ENCODE measurements around the gene PIK3R5.

Gene PIK3R5

DNA sequence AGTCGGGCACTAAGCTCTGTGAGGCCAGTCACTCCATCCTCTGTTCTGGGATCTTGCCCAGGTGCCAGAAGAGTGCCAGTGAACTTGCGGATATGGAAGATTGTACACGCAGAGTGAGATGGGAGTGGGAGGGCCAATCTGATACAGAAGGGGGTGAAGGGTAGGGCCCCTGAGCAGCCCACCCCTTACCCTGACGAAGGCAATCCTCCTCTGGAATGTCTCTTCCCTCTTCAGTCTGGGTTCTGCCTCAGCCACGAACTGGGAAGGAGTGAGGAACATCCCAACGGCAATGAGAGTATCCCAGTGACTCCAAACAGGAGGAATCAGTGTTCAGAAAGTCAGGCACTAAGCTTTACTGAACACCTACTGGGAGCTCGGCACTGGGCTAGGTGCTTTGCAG lies 86.1 kb downstream of the PIK3R5 start:
- DNase-seq (ENCODE audit: low read depth) = no peak

DNA sequence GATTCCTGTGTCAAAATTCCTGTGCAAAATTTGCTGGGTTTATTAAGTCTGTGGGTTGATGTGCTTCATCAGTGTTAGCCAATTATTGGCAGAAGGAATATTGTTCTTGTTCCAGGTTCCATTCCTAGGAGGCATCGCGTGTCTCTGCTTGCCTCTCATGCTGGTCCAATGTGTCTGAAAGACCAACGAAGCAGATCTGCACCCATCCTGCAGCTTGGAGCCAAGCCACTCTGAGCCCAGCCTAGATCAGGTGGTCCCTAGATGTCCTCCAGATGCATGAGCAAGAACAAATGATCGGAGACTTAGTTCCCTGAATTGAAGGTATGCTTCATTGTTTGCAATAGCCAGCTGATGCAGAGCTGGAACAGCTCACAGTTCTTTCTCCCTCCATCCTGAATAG lies 87.5 kb downstream of the PIK3R5 start:
- DNase-seq (ENCODE audit: low read depth) = no peak

DNA sequence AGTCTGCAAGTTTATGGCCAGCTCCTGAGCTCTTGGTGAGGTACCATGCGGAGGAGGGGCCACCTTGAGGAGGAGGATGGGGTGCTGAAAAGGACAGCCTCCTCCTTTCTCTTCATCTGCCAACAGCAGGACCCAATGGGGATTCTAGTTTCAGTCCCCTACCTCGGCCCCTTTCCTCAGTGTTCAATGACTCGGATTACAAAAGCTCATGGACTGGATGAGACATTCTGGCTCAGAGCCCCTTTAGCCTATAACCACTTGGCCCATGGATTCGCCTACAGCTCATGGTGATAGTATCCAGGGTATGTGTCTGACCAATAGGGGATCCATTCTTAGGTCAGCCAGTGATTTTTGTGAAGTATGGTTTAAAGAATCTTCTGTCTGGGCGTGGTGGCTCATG lies 89.5 kb downstream of the PIK3R5 start:
- DNase-seq (ENCODE audit: low read depth) = peak; percentile 67

DNA sequence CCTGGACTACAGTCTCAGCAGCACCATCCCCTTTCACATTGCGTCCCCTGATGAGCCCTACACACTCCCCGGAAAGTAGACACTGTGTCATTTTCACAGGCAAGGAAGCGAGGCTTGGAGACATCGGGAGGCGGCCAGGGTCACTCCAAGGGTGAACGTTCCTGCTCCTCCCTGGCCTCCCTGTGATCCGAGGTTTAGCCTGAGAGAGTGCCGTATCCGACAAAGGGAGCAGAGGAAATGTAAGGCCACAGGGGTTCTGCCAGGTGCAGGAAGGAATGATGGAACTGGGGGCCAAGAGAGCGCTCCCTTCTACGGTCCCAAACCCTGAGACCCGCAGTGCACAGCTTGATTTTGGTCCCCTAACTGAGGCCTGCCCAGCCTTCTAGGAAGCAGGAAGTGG lies 90.1 kb downstream of the PIK3R5 start:
- DNase-seq (ENCODE audit: low read depth) = no peak

DNA sequence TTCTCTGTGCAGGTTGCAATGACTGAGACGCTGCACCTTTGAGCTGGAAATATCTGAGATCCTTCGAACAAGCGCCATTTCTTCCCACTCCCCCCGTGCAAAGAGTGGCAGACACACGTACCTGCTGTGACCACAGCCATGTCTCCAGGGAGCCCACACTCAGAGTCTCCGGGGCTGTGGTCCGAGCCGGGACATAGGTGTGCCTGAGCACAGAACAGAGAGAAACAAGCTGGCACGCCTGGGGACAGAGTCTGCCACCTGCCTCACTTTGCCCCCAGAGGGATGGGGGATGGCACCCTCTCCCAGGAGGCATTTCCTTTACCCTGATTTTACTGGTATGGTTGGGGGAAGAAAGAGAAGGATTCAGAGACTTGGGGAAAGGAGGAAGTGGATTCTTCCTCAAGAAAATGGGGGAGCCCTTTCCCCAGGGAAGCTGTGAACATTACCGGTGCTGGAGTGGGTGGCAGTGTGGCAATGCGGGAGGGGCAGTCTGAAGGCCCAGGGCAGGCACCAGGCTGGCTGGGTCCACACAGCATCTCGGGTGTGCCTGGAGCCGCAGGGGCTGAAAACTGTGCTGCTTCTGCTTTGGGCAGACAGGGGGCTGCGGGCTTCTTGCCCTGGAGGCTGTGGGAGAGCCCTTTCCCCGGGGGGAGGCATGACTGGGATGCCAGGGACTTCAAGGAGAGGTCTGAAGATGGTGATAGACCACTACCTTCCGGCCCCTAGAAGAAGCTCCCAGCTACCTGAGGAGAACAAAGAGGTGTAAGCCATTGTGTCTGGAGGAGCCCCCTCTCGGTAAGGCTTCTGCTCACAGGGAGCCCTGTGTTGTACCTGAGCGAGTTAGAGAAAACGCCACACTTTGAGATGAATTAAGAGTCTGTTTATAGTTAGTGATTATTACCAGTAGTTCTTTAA lies 91.4 kb downstream of the PIK3R5 start:
- DNase-seq (ENCODE audit: low read depth) = no peak

DNA sequence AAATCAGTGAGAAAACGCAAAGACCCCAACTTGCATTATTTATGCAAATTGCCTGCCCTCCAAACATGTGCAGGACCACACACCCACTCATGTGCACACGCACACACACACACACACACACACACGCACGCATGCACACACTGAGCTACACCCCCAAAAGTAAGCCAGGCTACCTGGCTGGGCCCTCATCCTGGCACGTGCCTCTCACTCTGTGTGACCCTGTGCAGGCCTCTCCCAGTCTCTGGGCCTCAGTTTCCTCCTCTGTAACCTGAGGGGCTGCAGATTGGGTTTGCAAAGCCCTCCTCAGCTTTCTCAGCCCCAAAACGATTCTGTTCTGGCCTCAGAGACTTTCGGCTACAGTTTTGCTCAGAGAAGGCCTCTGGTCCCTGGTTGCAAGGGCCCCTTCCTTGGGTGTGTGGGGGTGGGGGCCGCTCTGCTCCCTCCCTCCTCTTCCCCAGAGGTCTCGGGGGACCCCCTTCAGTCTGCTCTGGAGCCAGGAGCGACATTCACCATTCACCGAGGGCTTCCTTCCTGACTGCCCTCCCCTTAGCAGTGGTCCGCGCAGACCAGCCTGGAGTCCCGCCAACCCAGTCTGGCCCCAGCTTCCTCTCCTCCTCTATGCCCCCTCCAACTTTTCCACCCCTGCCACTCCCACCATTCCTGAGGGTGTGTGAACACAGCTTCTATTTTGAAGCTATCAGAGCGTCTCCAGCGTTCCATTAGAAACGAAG lies 92.6 kb downstream of the PIK3R5 start:
- no peak for DNase-seq (ENCODE audit: low read depth)

DNA sequence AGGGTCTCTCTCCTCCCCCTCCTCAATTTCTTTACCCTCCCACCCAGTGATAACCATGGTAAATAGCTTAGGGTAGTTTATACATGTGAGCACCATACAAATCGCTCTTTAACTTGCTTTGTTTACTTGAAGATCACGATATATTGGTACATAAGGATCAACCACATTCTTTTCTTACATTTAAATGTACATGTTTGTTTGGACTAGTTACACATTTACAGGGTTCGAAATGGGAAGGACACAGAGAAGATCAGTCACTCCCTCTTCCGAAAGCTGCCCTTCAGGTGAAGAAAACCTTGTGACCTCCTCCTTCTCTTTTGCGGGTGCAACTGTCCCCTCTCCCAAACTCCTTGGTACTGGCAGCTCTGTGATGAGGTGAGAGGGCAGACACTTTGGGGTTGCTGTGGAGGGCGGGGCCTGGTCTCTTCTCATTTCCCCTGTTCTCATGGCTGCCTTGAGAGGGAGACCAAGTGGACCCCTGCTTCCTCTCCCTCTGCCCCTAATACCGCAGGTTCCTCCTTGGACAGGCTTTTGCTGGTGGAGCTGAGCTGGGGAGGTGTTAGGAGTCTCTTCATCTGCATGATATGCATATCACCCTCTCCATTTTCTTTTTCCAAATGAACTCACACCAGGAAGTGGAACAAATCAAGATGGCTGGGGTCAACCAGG lies 93.3 kb downstream of the PIK3R5 start:
- no peak for DNase-seq (ENCODE audit: low read depth)

DNA sequence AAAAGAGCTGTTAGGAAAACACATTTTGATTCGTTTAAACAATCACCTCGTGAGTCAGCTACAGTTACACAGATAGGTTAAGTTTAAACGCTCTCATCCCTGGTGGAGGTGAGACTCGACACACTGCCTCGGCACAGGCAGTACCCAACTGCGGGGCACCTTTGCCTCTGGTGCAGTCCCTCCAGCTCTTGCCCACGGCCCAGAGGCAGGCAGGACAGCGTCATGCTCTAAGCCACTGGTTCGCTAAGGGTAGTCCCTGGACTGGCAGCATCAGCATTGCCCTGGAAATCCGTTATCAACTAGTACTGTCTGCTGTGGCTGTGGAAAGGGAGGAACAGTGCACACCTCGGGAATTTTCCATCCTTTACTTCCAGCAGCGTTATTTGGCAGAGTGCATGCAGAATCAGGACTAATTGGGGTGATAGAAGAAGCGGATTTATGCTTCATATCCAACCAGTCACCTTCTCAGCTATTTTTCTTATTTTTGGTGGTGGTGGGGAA lies 94.4 kb downstream of the PIK3R5 start:
- no peak for DNase-seq (ENCODE audit: low read depth)

DNA sequence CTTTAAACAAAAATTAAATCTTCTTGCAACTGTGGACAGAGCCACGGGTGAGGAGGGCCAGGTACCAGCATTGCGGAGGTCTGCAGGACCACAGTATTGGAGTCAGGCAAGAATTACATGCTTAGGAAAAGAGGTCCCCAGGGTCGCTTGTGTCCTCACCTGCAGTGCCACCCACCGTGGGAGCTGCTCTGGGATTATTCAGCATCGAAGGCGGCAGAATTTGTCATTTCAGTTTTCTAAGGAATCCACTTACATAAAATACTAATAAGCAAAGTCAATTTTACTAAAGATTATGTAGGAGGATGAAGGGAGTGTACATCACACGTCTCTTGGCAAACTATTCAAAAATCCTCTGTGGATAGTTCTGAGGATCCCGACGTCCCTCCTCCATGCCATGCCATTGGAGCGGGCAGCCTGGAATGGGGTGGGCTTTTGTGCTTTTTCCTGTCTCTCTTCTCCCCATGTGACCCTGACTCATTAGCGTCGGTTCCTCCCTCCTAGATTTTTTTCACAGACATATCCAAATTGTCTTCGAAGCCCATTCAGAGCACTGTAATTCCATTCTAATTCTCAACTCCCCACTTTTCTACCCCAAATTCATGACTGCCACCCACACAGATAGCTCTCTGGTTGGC lies 95.0 kb downstream of the PIK3R5 start:
- DNase-seq (ENCODE audit: low read depth) = no peak

DNA sequence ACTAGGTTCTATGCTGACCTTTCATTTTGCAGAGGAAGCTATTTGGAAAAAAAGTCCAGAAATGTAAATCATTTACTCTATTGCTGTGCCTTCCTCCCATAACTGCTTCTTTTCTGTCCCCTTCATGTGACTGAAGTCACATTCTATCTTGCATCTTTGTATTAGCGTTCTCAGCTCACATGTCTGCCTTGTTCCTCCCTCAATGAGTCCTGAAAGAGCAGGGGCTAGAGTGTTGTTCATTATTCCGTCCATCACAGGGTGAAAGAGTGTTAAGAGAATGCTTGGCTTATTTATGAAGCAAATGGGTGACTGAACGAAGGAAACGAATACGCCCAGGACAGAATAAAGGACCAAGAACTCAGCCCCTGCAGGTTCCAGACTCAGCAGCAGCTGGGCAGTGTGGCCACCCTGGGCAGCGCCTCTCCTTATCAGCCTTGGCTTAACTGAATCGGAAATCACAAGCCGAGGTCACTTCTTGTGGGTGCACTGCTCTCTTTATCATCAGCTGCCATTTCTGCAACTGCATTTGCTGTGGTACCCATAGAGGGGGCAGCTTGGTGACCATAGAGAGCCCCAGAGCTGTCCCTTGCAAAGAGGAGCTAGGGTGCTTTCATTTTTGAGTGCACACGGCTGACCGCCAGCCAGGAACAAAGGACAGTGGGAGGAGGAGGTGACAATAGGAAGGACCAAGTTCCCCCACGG lies 96.2 kb downstream of the PIK3R5 start:
- DNase-seq (ENCODE audit: low read depth) = no peak

DNA sequence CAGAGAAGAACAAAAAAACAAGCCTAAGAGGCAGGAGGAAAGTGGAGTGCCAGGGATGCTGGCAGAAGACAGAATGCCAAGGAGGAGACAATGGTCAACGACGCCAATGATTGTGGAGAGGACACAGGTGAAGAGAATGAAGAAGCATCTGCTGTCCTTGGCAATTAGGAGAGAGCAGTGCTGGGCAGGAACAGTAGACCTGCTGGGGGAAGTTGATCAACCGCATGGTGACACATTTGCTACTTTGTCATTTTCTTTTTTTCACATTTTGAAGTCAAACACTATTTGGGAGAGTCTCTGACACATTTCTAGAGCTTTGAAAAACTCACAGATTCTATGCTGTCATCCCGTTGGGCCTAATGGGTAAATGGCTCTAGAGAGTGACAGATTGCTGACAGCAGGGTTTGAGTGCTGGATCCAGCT lies 97.0 kb downstream of the PIK3R5 start:
- no peak for DNase-seq (ENCODE audit: low read depth)

DNA sequence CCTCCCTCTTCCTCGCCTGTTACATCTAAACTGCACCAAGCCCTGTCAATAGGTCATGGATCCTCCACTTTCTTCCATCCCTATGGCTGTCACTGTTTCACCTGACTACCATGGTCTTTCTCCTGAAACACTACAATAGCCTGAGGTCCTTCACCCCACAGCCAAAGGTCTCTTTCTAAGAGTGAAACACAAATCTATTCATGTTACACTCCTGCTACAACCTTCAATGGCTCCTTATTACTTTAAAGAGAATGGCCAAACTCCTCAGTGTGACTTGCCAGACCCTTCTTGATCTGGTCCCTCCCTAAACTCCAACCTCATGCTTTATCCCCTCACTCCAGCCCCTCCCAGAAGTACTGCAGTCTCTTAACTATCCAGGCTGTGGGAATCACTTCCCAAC lies 97.4 kb downstream of the PIK3R5 start:
- DNase-seq (ENCODE audit: low read depth) = no peak

DNA sequence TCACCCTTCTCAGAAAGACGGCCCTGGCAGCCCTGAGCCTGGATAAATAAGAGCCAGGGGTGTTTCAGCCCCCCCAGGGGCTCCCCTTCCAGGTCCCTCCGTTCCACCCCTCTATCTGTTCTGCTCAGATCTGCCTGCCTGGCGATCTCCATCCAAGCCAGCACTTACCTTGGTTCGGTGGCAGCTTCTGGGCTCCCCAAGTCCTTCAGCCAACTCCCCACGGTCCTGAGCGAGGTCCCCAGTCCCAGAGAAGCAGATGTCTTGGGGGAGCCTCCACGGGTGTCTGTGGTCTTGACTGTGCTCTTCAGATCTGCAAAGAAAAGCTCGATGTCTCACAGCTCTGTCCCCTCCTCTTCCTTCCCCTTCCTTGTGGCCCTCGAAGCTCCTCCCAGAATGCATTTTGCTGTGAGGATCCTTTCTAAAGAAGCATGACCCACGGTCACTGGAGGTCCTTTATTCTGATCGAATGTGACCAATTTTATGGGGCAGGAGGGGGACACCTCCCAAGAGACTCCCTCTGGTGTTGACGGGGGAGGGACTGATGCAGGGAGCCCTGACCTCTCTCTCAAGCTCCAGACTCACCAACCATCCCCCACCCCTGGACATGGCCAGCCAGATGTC lies 98.0 kb downstream of the PIK3R5 start, which contains the start of gene PIK3R6:
Gene PIK3R6 (minus strand): TSS at position 314 of the 621 bp plus-strand sequence. CDS start 17,880 bp downstream, outside the sequence.
- no peak for DNase-seq (ENCODE audit: low read depth)

DNA sequence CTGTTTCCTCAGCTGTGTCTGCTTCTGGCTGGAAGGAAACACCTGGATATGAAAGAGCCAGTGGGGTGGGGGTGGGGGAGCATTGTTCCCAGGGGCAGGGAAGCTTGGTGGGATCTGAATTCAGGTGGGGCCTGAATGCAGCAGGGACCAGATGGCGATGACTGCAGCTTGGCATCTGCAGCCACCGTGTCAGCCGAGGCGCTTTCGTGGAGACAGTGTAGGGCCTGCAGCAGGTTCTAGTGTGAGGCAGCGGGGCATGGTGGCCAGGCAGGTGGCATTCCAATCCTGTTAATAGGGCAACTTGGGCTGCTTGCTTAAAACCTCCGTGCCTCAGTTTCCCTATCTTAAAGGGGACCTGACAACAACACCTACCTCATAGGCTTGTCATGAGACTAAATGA lies 99.7 kb downstream of the PIK3R5 start:
- DNase-seq (ENCODE audit: low read depth) = no peak

DNA sequence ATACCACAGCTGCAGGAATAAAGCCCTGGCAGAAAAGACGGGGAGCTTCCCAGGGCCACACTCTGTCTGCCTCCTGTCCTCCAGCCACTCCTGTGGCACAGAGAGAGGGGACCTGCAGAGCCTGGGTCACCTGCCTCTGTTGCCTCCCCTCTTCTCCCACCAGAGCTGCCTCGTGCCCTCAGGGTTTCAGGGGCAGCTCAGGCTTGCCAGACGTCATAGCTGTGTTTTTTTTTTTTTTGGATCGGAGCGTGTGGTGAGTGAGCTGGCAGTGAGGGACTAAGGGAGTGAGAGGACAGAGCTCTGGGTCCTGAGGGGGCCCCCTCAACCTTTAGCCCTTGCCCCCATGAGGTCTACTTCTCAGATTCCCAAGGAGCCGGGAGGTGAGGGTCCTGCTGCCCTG lies 100.1 kb downstream of the PIK3R5 start:
- DNase-seq (ENCODE audit: low read depth) = no peak

DNA sequence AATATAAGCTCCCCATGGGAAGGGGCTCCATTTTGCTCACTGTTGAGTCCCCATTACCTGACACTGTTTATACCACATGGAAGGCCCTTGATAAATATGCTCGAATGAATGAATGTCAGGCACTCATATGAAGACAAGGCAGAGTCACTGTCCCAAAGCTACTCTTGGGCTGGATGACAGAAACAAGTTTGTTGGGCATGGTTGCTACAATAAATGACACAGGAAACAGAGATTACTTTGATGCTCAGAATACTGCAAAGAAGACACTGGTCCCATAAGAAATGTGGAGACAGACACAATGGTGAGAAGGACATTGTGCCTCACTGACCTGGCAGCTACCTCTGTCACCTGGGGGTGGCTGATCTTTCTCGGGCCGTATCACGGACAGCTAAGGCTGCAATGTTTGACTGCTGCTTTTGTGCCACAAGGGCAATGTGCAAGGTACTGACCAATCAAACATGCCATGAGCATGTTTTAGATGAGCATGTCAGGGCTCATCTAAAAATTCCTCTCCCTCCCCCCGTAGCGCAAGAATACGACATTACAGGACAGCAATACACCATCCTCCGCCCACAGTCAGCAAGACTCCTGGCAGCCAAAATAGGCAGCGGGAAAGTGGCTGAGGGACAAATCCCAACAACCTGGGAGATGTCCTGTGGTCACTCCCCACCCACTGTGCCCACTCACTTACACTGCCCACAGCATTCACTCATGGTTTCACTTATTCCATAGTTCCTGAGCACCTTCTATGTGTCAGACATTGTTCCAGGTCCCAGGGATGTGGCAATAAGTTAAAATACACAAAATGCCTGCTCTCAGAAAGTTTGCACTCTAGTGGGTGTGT lies 103.1 kb downstream of the PIK3R5 start:
- DNase-seq (ENCODE audit: low read depth) = no peak

DNA sequence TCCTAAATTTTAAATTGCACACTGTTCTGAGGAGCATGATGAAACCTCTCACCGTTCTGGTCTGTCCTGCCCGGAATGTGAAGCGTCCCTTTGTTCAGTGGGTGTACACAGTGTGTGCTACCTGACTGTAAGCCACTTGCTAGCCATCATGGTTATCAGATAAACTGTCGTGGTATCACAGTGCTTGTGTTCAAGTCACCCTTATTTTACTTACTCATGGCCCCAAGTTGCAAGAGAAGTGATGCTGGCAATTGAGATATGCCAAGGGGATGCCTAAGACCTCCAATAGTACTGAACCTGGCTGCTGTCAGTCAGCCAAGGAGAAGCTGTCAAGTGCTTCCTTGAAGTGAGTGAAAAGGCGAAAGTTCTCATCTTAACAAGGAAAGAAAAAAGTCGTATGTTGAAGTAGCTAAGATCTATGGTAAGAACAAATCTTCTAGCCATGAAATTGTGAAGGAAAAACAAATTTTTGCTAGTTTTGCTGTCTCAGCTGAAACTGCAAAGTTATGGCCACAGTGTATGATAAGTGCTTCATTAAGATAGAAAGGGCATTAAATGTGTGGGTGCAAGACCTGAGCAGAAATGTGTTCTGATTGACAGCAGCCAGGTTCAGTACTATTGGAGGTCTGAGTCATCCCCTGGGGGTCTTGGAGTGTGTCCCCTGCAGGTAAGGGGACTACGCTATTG lies 103.9 kb downstream of the PIK3R5 start:
- no peak for DNase-seq (ENCODE audit: low read depth)

DNA sequence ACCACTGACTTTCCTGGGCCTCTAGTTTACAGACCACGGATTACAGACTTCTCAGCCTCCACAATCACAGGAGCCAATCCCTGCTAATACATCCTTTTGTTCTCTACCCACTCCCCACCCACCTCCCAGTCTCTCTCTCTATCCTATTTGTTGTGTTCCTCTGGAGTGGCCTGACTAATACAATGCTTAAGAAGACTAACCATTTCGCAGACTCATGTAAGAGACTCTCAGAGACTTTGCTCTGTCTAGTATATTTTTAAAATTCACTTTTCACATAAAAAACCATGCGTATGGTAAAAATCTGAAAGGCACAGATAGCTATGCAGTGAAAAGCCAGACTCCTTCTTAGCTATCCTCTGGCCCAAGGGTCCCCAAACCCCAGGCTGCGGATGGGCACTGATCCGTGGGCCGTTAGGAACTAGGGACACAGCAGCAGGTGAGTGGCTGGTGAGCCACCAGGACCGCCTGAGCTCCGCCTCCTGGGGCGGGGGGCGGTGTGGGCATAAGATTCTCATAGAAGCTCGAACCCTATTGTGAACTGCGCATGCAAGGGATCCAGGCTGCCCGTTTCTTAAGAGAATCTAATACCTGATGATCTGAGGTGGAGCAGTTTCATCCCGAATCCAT lies 105.6 kb downstream of the PIK3R5 start:
- DNase-seq (ENCODE audit: low read depth) = no peak
